Lower leg skin (tissue), 3 donors: ENCODE data around the gene EIF4B.

Source experiments
- POLR2A ChIP-seq, 2 donors: fragments of 450-650 bp; IDR thresholded peaks; one replicate each; pipeline ENCODE4 v1.6.1; 2016 to 2017; ENCODE audit warnings: antibody characterized with exemption in 2 of 2, mild to moderate bottlenecking in 1 of 2, moderate library complexity in 1 of 2
- TF ChIP-seq, protein P1 (sequence below), 3 donors: fragments of 450-650 bp; IDR thresholded peaks; one replicate each; pipeline ENCODE4 v1.5.1; 2016; ENCODE audit warnings: antibody characterized with exemption in 3 of 3, mild to moderate bottlenecking in 3 of 3, moderate library complexity in 2 of 3

DNA sequence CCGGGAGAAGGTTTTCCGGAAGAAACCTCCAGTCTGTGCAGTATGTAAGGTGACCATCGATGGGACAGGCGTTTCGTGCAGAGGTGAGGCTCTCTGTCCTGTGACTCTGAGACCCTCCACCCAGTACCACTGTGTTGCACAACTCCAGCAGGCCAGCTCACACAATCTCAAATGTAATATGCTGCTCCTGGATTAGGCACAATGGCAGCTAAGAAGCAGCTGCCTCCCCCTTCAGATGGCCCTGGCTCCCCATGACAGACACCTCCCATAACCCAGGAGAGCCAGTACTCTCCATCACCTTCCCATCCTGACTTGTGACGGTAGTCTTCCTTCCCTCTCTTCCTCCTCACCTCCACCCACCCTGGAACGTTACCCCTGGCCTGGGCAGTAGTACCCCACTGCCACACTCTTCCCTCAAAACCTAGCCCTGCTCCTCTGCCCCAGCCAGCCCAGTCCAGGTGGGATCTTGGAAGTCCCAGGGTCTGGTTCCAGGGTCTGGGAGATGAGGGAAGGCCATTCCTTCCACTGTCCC lies 45.7 kb downstream of the EIF4B start:
- TF ChIP-seq, protein P1, sequence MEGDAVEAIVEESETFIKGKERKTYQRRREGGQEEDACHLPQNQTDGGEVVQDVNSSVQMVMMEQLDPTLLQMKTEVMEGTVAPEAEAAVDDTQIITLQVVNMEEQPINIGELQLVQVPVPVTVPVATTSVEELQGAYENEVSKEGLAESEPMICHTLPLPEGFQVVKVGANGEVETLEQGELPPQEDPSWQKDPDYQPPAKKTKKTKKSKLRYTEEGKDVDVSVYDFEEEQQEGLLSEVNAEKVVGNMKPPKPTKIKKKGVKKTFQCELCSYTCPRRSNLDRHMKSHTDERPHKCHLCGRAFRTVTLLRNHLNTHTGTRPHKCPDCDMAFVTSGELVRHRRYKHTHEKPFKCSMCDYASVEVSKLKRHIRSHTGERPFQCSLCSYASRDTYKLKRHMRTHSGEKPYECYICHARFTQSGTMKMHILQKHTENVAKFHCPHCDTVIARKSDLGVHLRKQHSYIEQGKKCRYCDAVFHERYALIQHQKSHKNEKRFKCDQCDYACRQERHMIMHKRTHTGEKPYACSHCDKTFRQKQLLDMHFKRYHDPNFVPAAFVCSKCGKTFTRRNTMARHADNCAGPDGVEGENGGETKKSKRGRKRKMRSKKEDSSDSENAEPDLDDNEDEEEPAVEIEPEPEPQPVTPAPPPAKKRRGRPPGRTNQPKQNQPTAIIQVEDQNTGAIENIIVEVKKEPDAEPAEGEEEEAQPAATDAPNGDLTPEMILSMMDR (IDR thresholded peaks at IDR 0.05), result no peak
- TF ChIP-seq POLR2A (IDR thresholded peaks at IDR 0.05), result no peak
